Gastroesophageal sphincter (tissue), 2 donors: Measurements from ENCODE around the gene CTNNA1.
"Not testable (repeated sequence)": the region's sequence is repeated elsewhere in the genome, so short reads cannot be mapped to it uniquely, and the experiment has no call there.

Experiments
- POLR2A ChIP-seq, 2 donors: fragments of 450-650 bp; IDR thresholded peaks; one replicate each; pipeline ENCODE4 v1.6.1; 2017; ENCODE audit warnings: antibody characterized with exemption in 2 of 2, mild to moderate bottlenecking in 2 of 2, moderate library complexity in 1 of 2
- POLR2AphosphoS5 ChIP-seq: sonication (generic); formaldehyde crosslinking; IDR thresholded peaks from one replicate; pipeline ENCODE4 v1.6.1; 2017; ENCODE audit warnings: antibody characterized with exemption

- TF ChIP-seq POLR2AphosphoS5; POLR2A (IDR thresholded peaks at IDR 0.05): not testable (repeated sequence)
Measured at GRCh38 chr5:138715931-138716432, 37.2 kb upstream of the CTNNA1 start.
